B cell (primary cell): Measurements from ENCODE around the gene MOB3A. TPM values are rescaled to one million over a fixed set of nuclear protein-coding genes. Genes with fewer than 3 reads are reported as not detected.

Experiments used
- ATAC-seq: fragments of 200-7000 bp; cut with Tn5 transposase; one replicate; pipeline ENCODE4 v1.10.0; 2021; ENCODE audit warnings: low read depth, mild to moderate bottlenecking, moderate number of reproducible peaks, moderate library complexity
- CTCF ChIA-PET: fragments of 350-600 bp; sonication (Branson Sonifier 250); formaldehyde crosslinking; loops from one replicate; lab custom pipeline; 2021; ENCODE audit warnings: antibody characterized with exemption, inconsistent platforms; lab: Charles Lee
- POLR2A ChIA-PET: fragments of 350-600 bp; sonication (Branson Sonifier 250); formaldehyde crosslinking; loops from one replicate; lab custom pipeline; 2021; ENCODE audit warnings: antibody characterized with exemption; lab: Charles Lee
- DNase-seq: peaks from one replicate; pipeline ENCODE4 v3.0.0; 2013
- H2AFZ ChIP-seq: 2 replicates; pipeline ENCODE4 v1.6.1; 2012; ENCODE audit warnings: mild to moderate bottlenecking, low read depth, low read length; ENCODE audit not compliant: insufficient read depth, poor library complexity, severe bottlenecking
- H3K27ac ChIP-seq, 2 donors: 1 replicate in 1 of 2; 2 replicates in 1 of 2; pipeline ENCODE4 v1.5.1; 2012 to 2013; ENCODE audit warnings: low read length in 2 of 2, mild to moderate bottlenecking in 2 of 2, moderate library complexity in 1 of 2
- H3K27me3 ChIP-seq, 4 experiments: fragments of 200-600 bp in 1 of 4; sonication (generic) in 1 of 4; replicated peaks in 1 of 4; 1 replicate in 2 of 4; 2 replicates in 2 of 4; pipeline versions ENCODE4 v1.6.1 to v1.7.0; 2013 to 2016; ENCODE audit warnings: low read length in 3 of 4, mild to moderate bottlenecking in 2 of 4, mixed read lengths in 1 of 4, moderate library complexity in 1 of 4; ENCODE audit not compliant: insufficient read depth in 4 of 4, control insufficient read depth in 3 of 4; ENCODE audit errors: control extremely low read depth in 1 of 4
- H3K36me3 ChIP-seq, 2 experiments: replicated peaks in 1 of 2; 1 replicate in 1 of 2; 2 replicates in 1 of 2; pipeline versions ENCODE4 v1.6.1 to v1.7.1; 2013; ENCODE audit warnings: low read length in 1 of 2; ENCODE audit not compliant: insufficient read depth in 2 of 2, control insufficient read depth in 1 of 2; ENCODE audit errors: control extremely low read depth in 1 of 2, extremely low read depth in 1 of 2
- H3K4me1 ChIP-seq, 2 donors: fragments of 200-600 bp in 1 of 2; sonication (generic) in 1 of 2; 1 replicate in 1 of 2; 2 replicates in 1 of 2; pipeline versions ENCODE4 v1.5.1 to v1.6.1; 2013 to 2017; ENCODE audit warnings: low read length in 2 of 2; ENCODE audit not compliant: control insufficient read depth in 2 of 2, insufficient read depth in 2 of 2
- H3K4me2 ChIP-seq: replicated peaks from 2 replicates; pipeline ENCODE3; 2012; ENCODE audit warnings: mild to moderate bottlenecking, low read depth, low read length; ENCODE audit not compliant: poor library complexity, severe bottlenecking
- H3K4me3 ChIP-seq, 5 experiments: fragments of 200-600 bp in 1 of 5; sonication (generic) in 1 of 5; 1 replicate in 3 of 5; 2 replicates in 2 of 5; pipeline versions ENCODE4 v1.5.1 to v1.7.0; 2011 to 2016; ENCODE audit warnings: low read length in 4 of 5, mild to moderate bottlenecking in 4 of 5, low read depth in 2 of 5, control low read depth in 1 of 5, moderate library complexity in 1 of 5; ENCODE audit not compliant: insufficient read depth in 1 of 5; ENCODE audit errors: control extremely low read depth in 1 of 5, extremely low read depth in 1 of 5
- H3K79me2 ChIP-seq: fragments of 200-600 bp; sonication (generic); one replicate; pipeline ENCODE4 v1.6.0; 2016; ENCODE audit warnings: low read length; ENCODE audit not compliant: control insufficient read depth, insufficient read depth
- H3K9ac ChIP-seq: fragments of 200-600 bp; sonication (generic); 2 replicates; pipeline ENCODE4 v1.6.1; 2017; ENCODE audit warnings: mild to moderate bottlenecking, low read length, moderate library complexity
- H3K9me3 ChIP-seq, 3 donors: one replicate each; pipeline versions ENCODE4 v1.6.1 to v1.7.1; 2013; ENCODE audit warnings: low read length in 2 of 3; ENCODE audit not compliant: control insufficient read depth in 2 of 3, insufficient read depth in 1 of 3; ENCODE audit errors: control extremely low read depth in 1 of 3
- H4K20me1 ChIP-seq: 2 replicates; pipeline ENCODE4 v1.6.0; 2012; ENCODE audit warnings: mild to moderate bottlenecking, low read length; ENCODE audit not compliant: insufficient read depth, control insufficient read depth, poor library complexity, severe bottlenecking
- H3K27ac Mint-ChIP-seq: one replicate; pipeline ENCODE4 v1.8.0; 2021; ENCODE audit warnings: mixed read lengths
- H3K27me3 Mint-ChIP-seq: one replicate; pipeline ENCODE4 v1.8.0; 2021; ENCODE audit warnings: mixed read lengths
- H3K4me1 Mint-ChIP-seq: one replicate; pipeline ENCODE4 v1.8.0; 2021; ENCODE audit warnings: mixed read lengths
- H3K4me3 Mint-ChIP-seq: one replicate; pipeline ENCODE4 v1.8.0; 2021; ENCODE audit warnings: mixed read lengths
- H3K9me3 Mint-ChIP-seq: one replicate; pipeline ENCODE4 v1.8.0; 2022; ENCODE audit warnings: mixed read lengths; ENCODE audit not compliant: insufficient read depth
- EZH2 ChIP-seq: IDR thresholded peaks from 2 replicates; pipeline ENCODE4 v1.6.1; 2012; ENCODE audit warnings: borderline replicate concordance, low read depth, mild to moderate bottlenecking, moderate library complexity, low read length; ENCODE audit not compliant: insufficient read depth, poor library complexity, severe bottlenecking
- WGBS: methylation state at CpG from one replicate; pipeline ENCODE4 v1.1.5; 2013; ENCODE audit warnings: missing lambda C conversion rate; ENCODE audit not compliant: insufficient coverage; 5-methylcytosine and 5-hydroxymethylcytosine counted together
- intact Hi-C: fragments of 100-400 bp; cut with micrococcal nuclease; formaldehyde crosslinking; loops from one replicate; pipeline ENCODE4 v1.10.0; 2022
- polyA plus RNA-seq: library from polyadenylated mRNA; depleted of rRNA; stranded (reverse); fragments of >200 nt; gene quantifications from 2 replicates; pipeline ENCODE4 v1.2.3, GENCODE V29; 2012
- total RNA-seq, 2 donors: library from RNA; stranded (reverse); fragments of 120-200 nt in 1 of 2; gene quantifications; 1 replicate in 1 of 2; 2 replicates in 1 of 2; pipeline versions ENCODE4 v1.2.3 to v1.2.4, GENCODE V29; 2013 to 2022
- TF ChIP-seq, protein P1 (sequence below): fragments of 200-600 bp; IDR thresholded peaks from one replicate; pipeline ENCODE4 v1.8.0; 2022; ENCODE audit warnings: antibody characterized with exemption, mild to moderate bottlenecking

The MOB3A gene
- total and polyA plus RNA-seq, 2 donors (not counting 1 experiment from before 2014, with no cell fraction given): 190 to 228 TPM

GRCh38 chr19:2037651-2038255, 58.4 kb downstream of the MOB3A start:
- H3K4me3 Mint-ChIP-seq: no peak overlapping the region
- no peak for TF ChIP-seq EZH2
- TF ChIP-seq, protein P1, sequence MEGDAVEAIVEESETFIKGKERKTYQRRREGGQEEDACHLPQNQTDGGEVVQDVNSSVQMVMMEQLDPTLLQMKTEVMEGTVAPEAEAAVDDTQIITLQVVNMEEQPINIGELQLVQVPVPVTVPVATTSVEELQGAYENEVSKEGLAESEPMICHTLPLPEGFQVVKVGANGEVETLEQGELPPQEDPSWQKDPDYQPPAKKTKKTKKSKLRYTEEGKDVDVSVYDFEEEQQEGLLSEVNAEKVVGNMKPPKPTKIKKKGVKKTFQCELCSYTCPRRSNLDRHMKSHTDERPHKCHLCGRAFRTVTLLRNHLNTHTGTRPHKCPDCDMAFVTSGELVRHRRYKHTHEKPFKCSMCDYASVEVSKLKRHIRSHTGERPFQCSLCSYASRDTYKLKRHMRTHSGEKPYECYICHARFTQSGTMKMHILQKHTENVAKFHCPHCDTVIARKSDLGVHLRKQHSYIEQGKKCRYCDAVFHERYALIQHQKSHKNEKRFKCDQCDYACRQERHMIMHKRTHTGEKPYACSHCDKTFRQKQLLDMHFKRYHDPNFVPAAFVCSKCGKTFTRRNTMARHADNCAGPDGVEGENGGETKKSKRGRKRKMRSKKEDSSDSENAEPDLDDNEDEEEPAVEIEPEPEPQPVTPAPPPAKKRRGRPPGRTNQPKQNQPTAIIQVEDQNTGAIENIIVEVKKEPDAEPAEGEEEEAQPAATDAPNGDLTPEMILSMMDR: no peak

DNA sequence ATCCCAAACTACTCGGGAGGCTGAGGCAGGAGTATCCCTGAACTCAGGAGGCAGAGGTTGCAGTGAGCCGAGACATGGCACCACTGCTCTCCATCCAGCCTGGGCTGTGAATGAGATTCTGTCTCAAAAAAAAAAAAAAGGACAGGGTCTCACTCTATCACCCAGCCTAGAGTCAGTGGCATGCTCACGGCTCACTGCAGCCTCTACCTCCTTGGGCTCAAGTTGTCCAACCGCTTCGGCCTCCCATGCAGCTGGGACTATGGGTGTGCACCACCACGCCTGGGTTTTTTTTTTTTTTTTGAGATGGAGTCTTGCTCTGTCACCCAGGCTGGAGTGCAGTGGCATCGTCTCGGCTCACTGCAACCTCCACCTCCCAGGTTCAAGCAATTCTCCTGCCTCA, 59.7 kb downstream of the MOB3A start:
- Histone ChIP-seq H3K27ac (no peak overlapping the region), H4K20me1 (peaks cover 50% of the 10 kb centered on the region), H3K9me3 (peaks cover 0 to 24% (median 5%) of the 10 kb centered on the region in 3 donors), H3K27me3 (no peaks in the 10 kb centered on the region), H2AFZ (no peak overlapping the region), H3K9ac (no peak overlapping the region), H3K4me2 (no peak overlapping the region), H3K4me3 (no peak overlapping the region), H3K36me3 (peaks cover 0 to 38% of the 10 kb centered on the region in 2 experiments), H3K79me2 (peaks cover 16% of the 10 kb centered on the region), H3K4me1 (peaks cover 25 to 48% of the 10 kb centered on the region in 2 donors)
- no peak overlapping the region for H3K4me3 Mint-ChIP-seq
- intact Hi-C loops: no loop called here
- H3K27me3 Mint-ChIP-seq: no peaks in the 10 kb centered on the region
- TF ChIP-seq, protein P1: no peak
- TF ChIP-seq EZH2: no peak
- DNase-seq: peak; percentile 49
- H3K27ac Mint-ChIP-seq: no peak overlapping the region
- ATAC-seq: no peak
- POLR2A ChIA-PET: interaction anchor here (0.7 to 2.6 kb wide), 4 partner anchors 15 to 1379 kb away, joined by 3 to 11 read pairs (median 4); partner anchors contain the start of gene MKNK2
- CTCF ChIA-PET: interaction anchor here (0.7 to 0.9 kb wide), 3 partner anchors 13 to 16 kb away, joined by 3 to 6 read pairs (median 3); no protein-coding TSS in a partner anchor
- no peaks in the 10 kb centered on the region for H3K9me3 Mint-ChIP-seq
- 94% methylated on average over 2 of the region's 8 CpGs for WGBS
- peaks cover 45% of the 10 kb centered on the region for H3K4me1 Mint-ChIP-seq

More at GRCh38 chr19:2037651-2038255, 58.4 kb downstream of the MOB3A start:
- H3K4me1 ChIP-seq: peaks cover 24 to 47% of the 10 kb centered on the region in 2 donors
- ATAC-seq: no peak
- intact Hi-C loops: no loop called here
- ChIA-PET CTCF (interaction anchor here (0.8 to 1.8 kb wide), 3 partner anchors 10 to 173 kb away, joined by 3 to 4 read pairs (median 4); no protein-coding TSS in a partner anchor), POLR2A (interaction anchor here (0.6 to 7.4 kb wide), 6 partner anchors 21 to 216 kb away, joined by 3 to 69 read pairs (median 4); no protein-coding TSS in a partner anchor)
- no peak overlapping the region for H3K4me2 ChIP-seq
- Mint-ChIP-seq H3K9me3 (no peaks in the 10 kb centered on the region), H3K27ac (peak overlapping the region; percentile 41), H3K4me1 (peaks cover 41% of the 10 kb centered on the region), H3K27me3 (no peaks in the 10 kb centered on the region)
- peaks cover 0 to 24% (median 5%) of the 10 kb centered on the region in 3 donors for H3K9me3 ChIP-seq
- H3K79me2 ChIP-seq: peaks cover 24% of the 10 kb centered on the region
- no peaks in the 10 kb centered on the region for H3K27me3 ChIP-seq
- no peak overlapping the region for H2AFZ ChIP-seq
- H3K36me3 ChIP-seq: peaks cover 0 to 45% of the 10 kb centered on the region in 2 experiments
- WGBS: 94% methylated on average over 6 of the region's 24 CpGs
- H3K27ac ChIP-seq: no peak overlapping the region
- H3K9ac ChIP-seq: no peak overlapping the region
- no peak overlapping the region for H3K4me3 ChIP-seq
- H4K20me1 ChIP-seq: peaks cover 59% of the 10 kb centered on the region
- peak; percentile 40 for DNase-seq
